ENCODE data around the gene NRXN2. TPM values are rescaled to one million over a fixed set of nuclear protein-coding genes. Genes with fewer than 3 reads are reported as not detected.

Gene NRXN2
- total RNA-seq, 2 experiments from 2014 or later = 0.07 to 0.22 TPM

GRCh38 chr11:64759722-64760719, 37.0 kb upstream of the NRXN2 start, which contains the start of gene PYGM:
PYGM (minus strand) TSS chr11:64759974; CDS start chr11:64759898, 76 bp downstream.
- Mint-ChIP-seq H3K27me3 (no peaks in the 10 kb centered on the region), H3K27ac (peak within 1 kb of the TSS; percentile 87), H3K36me3 (ENCODE audit: low read depth) (peaks cover 27% of the 10 kb centered on the region), H3K9me3 (no peaks in the 10 kb centered on the region), H3K4me1 (ENCODE audit: low read depth) (peaks cover 48% of the 10 kb centered on the region), H3K4me3 (no peak within 1 kb of the TSS)
- CTCF ChIA-PET = interaction anchor here (1.0 to 2.1 kb wide), 6 partner anchors 8 to 24 kb away, joined by 3 to 7 read pairs (median 5); partner anchors contain the start of gene RASGRP2
- intact Hi-C loops (cut with micrococcal nuclease) = no loop called here
- TF ChIP-seq CTCF (IDR thresholded peaks at IDR 0.05) = no peak
- ATAC-seq (no peak), DNase-seq (no peak)
- POLR2A ChIA-PET = interaction anchor here (1.1 to 24.1 kb wide), 4 partner anchors 12 to 118 kb away, joined by 3 to 331 read pairs (median 156); partner anchors contain the start of genes RASGRP2 and SF1

DNA sequence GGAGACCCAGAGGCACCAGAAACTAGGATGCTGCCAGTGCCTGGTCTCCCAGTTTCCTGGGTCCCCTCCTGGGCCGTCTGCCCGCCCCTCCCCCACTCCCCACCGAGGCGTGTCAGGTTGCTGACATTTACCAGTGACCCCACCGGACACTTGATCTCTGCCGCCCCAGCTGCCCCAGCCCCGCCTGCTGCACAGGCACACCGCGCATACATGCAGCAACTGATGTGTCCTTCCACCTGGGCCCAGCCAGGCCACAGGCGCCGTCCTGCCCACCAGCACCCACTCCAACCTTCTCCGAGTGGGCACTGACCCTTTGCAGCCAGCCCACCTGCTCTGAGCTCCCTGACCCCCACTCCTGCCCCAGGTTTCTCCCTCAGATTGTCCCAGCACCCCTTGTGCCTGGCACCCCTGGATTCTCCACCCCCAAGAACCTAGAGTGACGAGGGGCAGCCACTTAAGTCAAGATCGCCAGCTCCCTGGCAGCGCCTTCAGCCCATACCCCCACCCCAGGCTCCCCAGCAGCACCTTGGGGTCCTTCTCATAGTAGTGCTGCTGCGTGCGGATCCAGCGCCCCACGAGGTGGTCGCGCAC, 36.2 kb upstream of the NRXN2 start:
- Mint-ChIP-seq H3K4me1 (ENCODE audit: low read depth) (peaks cover 40% of the 10 kb centered on the region), H3K4me3 (no peak overlapping the region), H3K27ac (no peak overlapping the region), H3K9me3 (no peaks in the 10 kb centered on the region), H3K36me3 (ENCODE audit: low read depth) (peaks cover 19% of the 10 kb centered on the region), H3K27me3 (no peaks in the 10 kb centered on the region)
- DNase-seq (no peak), ATAC-seq (no peak)
- POLR2A ChIA-PET = interaction anchor here (1.4 to 24.1 kb wide), 3 partner anchors 11 to 116 kb away, joined by 3 to 331 read pairs (median 308); partner anchors contain the start of genes RASGRP2 and SF1
- no peak for TF ChIP-seq CTCF (IDR thresholded peaks at IDR 0.05)
- CTCF ChIA-PET = interaction anchor here (1.0 to 1.9 kb wide), 5 partner anchors 9 to 23 kb away, joined by 3 to 7 read pairs (median 4); partner anchors contain the start of gene RASGRP2
- intact Hi-C loops (cut with micrococcal nuclease) = no loop called here

DNA sequence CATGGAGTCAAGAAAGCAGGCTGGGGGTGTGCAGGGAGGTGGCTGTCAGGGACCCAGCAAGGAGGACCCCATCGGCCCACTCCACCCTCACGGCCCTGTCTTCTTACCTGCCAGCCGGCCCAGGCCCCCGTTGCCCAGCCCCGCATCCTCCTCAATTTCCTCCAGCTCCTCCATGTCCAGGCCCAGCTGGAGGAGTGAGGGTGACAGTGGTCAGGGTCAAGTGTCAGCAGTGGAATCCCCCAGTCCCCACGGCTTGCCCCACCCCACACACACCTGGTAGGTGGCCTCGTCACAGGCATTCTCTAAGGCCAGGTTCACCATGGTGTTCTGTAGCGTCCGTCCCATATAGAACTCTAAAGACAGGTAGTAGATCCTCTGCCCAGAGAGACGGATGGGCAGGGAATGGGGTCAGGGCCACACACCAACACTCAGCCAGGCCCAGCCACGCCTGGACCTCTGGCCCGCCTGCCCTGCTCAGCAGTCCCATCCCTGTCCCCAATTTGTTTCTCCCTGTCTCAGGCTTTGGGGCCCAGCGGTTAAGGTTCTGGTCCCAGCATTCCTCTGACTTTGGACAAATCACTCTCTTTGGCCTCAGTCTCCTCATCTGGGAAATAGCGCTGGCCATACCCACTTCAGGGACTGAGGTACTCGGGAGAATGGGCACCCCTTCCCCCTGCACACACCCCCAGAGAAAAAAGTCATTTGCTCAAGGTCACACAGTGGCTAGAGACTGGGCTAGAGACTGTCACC, 35.5 kb upstream of the NRXN2 start:
- TF ChIP-seq CTCF (IDR thresholded peaks at IDR 0.05) = no peak
- ATAC-seq (no peak), DNase-seq (no peak)
- no peak overlapping the region for H3K4me3 Mint-ChIP-seq
- POLR2A ChIA-PET = interaction anchor here (12.3 to 24.1 kb wide), 2 partner anchors 10 to 15 kb away, joined by 308 to 331 read pairs; partner anchors contain the start of genes RASGRP2 and SF1
- H3K36me3 Mint-ChIP-seq (ENCODE audit: low read depth) = peaks cover 12% of the 10 kb centered on the region
- H3K27ac Mint-ChIP-seq = no peak overlapping the region
- no peaks in the 10 kb centered on the region for H3K27me3 Mint-ChIP-seq
- CTCF ChIA-PET = interaction anchor here (1.9 kb wide), 1 partner anchor 12 kb away, joined by 7 read pairs; no protein-coding TSS in a partner anchor
- H3K4me1 Mint-ChIP-seq (ENCODE audit: low read depth) = peaks cover 33% of the 10 kb centered on the region
- intact Hi-C loops (cut with micrococcal nuclease) = no loop called here
- H3K9me3 Mint-ChIP-seq = no peaks in the 10 kb centered on the region

- H3K9me3 Mint-ChIP-seq = no peaks in the 10 kb centered on the region
- ChIA-PET CTCF (interaction anchor here (1.9 kb wide), 1 partner anchor 11 kb away, joined by 7 read pairs; no protein-coding TSS in a partner anchor), POLR2A (interaction anchor here (12.3 to 24.1 kb wide), 2 partner anchors 10 to 16 kb away, joined by 308 to 331 read pairs; partner anchors contain the start of genes RASGRP2 and SF1)
- H3K36me3 Mint-ChIP-seq (ENCODE audit: low read depth) = peaks cover 7% of the 10 kb centered on the region
- no peaks in the 10 kb centered on the region for H3K27me3 Mint-ChIP-seq
- peaks cover 25% of the 10 kb centered on the region for H3K4me1 Mint-ChIP-seq (ENCODE audit: low read depth)
- no peak overlapping the region for H3K4me3 Mint-ChIP-seq
- DNase-seq = no peak
- ATAC-seq = no peak
- H3K27ac Mint-ChIP-seq = no peak overlapping the region
- intact Hi-C loops (cut with micrococcal nuclease) = no loop called here
- TF ChIP-seq CTCF (IDR thresholded peaks at IDR 0.05) = no peak
Observed at GRCh38 chr11:64757549-64758329, 34.7 kb upstream of the NRXN2 start.
